Panc1 (cell line): Measurements from ENCODE around the gene C14orf93. TPM values are rescaled to one million over a fixed set of nuclear protein-coding genes. Genes with fewer than 3 reads are reported as not detected.
A peak's percentile ranks its signal among the peaks of the same experiment; 100 is the strongest.

ENCODE experiments used
- ATAC-seq: fragments of 200-7000 bp; cut with Tn5 transposase; 2 replicates; pipeline ENCODE4 v1.9.1; 2020; ENCODE audit warnings: mild to moderate bottlenecking, moderate library complexity
- BruUV-seq: library from RNA; stranded (reverse); fragments of 400-500 nt; replicated peaks from 2 replicates; lab custom pipeline; 2021; lab: Mats Ljungman, UMichigan
- CTCF ChIA-PET: fragments of 300-600 bp; sonication (Branson Sonifier 250); formaldehyde crosslinking; loops from one replicate; lab custom pipeline; 2022; ENCODE audit warnings: antibody characterized with exemption; lab: Charles Lee
- POLR2A ChIA-PET: fragments of 300-600 bp; sonication (Branson Sonifier 250); formaldehyde crosslinking; loops from one replicate; lab custom pipeline; 2022; ENCODE audit warnings: antibody characterized with exemption; lab: Charles Lee
- DNase-seq: peaks from one replicate; pipeline ENCODE4 v3.0.0-alpha.2; 2010; ENCODE audit warnings: low read depth, low spot score
- H3K27ac ChIP-seq: 2 replicates; pipeline ENCODE4 v1.5.1; 2011; ENCODE audit warnings: mild to moderate bottlenecking, low read length, inconsistent platforms
- H3K27me3 ChIP-seq: fragments of 200-500 bp; sonication (Bioruptor generic); 2 replicates; pipeline ENCODE4 v1.6.0; 2014; ENCODE audit warnings: low read length, inconsistent platforms; ENCODE audit not compliant: control insufficient read depth, insufficient read depth
- H3K36me3 ChIP-seq: fragments of 200-500 bp; sonication (Bioruptor generic); 2 replicates; pipeline ENCODE4 v1.5.1; 2014; ENCODE audit warnings: inconsistent platforms, mild to moderate bottlenecking, low read length, moderate library complexity; ENCODE audit not compliant: control insufficient read depth, insufficient read depth
- H3K4me1 ChIP-seq: 2 replicates; pipeline ENCODE4 v1.5.1; 2011; ENCODE audit warnings: inconsistent platforms, mild to moderate bottlenecking, low read length, moderate library complexity; ENCODE audit not compliant: control insufficient read depth, insufficient read depth
- H3K4me3 ChIP-seq, 2 experiments: 2 replicates each; pipeline ENCODE4 v1.5.1; 2011 to 2012; ENCODE audit warnings: low read depth in 2 of 2, low read length in 2 of 2, mild to moderate bottlenecking in 2 of 2, inconsistent platforms in 1 of 2, moderate library complexity in 1 of 2
- H3K9me3 ChIP-seq: fragments of 200-500 bp; sonication (Bioruptor generic); 2 replicates; pipeline ENCODE4 v1.5.1; 2014; ENCODE audit warnings: low read depth, mild to moderate bottlenecking, inconsistent platforms, low read length, moderate library complexity; ENCODE audit not compliant: control insufficient read depth, insufficient read depth
- POLR2AphosphoS5 ChIP-seq: IDR thresholded peaks from 2 replicates; pipeline ENCODE4 v1.6.1; 2012; ENCODE audit warnings: mild to moderate bottlenecking, low read depth, low read length, moderate library complexity
- REST ChIP-seq, 2 experiments: IDR thresholded peaks; 2 replicates each; pipeline ENCODE4 v1.6.1; 2011 to 2012; ENCODE audit warnings: low read depth in 2 of 2, control low read depth in 1 of 2, low read length in 1 of 2, mild to moderate bottlenecking in 1 of 2, moderate library complexity in 1 of 2; ENCODE audit not compliant: insufficient read depth in 1 of 2
- SIN3A ChIP-seq: IDR thresholded peaks from 2 replicates; pipeline ENCODE4 v1.6.1; 2012; ENCODE audit warnings: low read depth, mild to moderate bottlenecking, low read length, moderate library complexity, borderline replicate concordance; ENCODE audit not compliant: insufficient read depth
- TCF7L2 ChIP-seq: IDR thresholded peaks from 2 replicates; pipeline ENCODE4 v1.6.1; 2011; ENCODE audit warnings: mild to moderate bottlenecking, low read depth, low read length, inconsistent platforms
- in situ Hi-C: cut with HindIII; loops from 2 replicates; pipeline ENCODE4 v1.10.0; 2016; ENCODE audit warnings: low sequenced_read_pairs, low pct_unique_long_range_greater_than_20kb
- intact Hi-C: fragments of 100-400 bp; cut with micrococcal nuclease; formaldehyde crosslinking; loops from one replicate; pipeline ENCODE4 v1.10.0; 2022; ENCODE audit not compliant: unreplicated experiment
- total RNA-seq: library from RNA; stranded (reverse); gene quantifications from one replicate; pipeline ENCODE4 v1.2.1, GENCODE V29; 2021; ENCODE audit not compliant: unreplicated experiment
- TF ChIP-seq, protein P1 (sequence below): fragments of 450-650 bp; IDR thresholded peaks from 2 replicates; pipeline ENCODE4 v1.5.1; 2017; ENCODE audit warnings: mild to moderate bottlenecking

Gene C14orf93
- total RNA-seq, 1 experiment from 2014 or later, result 5.6 TPM

- H3K27me3 ChIP-seq, result no peaks in the 10 kb centered on the region
- H3K4me3 ChIP-seq, result no peak overlapping the region
- no peak overlapping the region for H3K27ac ChIP-seq
- ChIA-PET POLR2A (interaction anchor here (0.7 to 0.9 kb wide), 2 partner anchors 13 to 20 kb away, joined by 3 read pairs; no protein-coding TSS in a partner anchor), CTCF (interaction anchor here (0.6 to 2.2 kb wide), 5 partner anchors 10 to 108 kb away, joined by 3 to 12 read pairs (median 5); partner anchors contain the start of genes ACIN1 and C14orf119)
- H3K9me3 ChIP-seq, result no peaks in the 10 kb centered on the region
- ATAC-seq (no peak), DNase-seq (no peak)
- BruUV-seq, result no TSS peak
- H3K36me3 ChIP-seq, result no peaks in the 10 kb centered on the region
- no peaks in the 10 kb centered on the region for H3K4me1 ChIP-seq
- in situ Hi-C loops (no loop called here), intact Hi-C loops (no loop called here)
- TF ChIP-seq TCF7L2 (no peak), SIN3A (no peak), REST (IDR thresholded peaks at IDR 0.05; ENCODE audit: insufficient read depth in 1 of 2, low read depth in 2 of 2, low read length in 1 of 2) (no peak), POLR2AphosphoS5 (no peak)
- TF ChIP-seq, protein P1, sequence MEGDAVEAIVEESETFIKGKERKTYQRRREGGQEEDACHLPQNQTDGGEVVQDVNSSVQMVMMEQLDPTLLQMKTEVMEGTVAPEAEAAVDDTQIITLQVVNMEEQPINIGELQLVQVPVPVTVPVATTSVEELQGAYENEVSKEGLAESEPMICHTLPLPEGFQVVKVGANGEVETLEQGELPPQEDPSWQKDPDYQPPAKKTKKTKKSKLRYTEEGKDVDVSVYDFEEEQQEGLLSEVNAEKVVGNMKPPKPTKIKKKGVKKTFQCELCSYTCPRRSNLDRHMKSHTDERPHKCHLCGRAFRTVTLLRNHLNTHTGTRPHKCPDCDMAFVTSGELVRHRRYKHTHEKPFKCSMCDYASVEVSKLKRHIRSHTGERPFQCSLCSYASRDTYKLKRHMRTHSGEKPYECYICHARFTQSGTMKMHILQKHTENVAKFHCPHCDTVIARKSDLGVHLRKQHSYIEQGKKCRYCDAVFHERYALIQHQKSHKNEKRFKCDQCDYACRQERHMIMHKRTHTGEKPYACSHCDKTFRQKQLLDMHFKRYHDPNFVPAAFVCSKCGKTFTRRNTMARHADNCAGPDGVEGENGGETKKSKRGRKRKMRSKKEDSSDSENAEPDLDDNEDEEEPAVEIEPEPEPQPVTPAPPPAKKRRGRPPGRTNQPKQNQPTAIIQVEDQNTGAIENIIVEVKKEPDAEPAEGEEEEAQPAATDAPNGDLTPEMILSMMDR, result no peak
Measured at GRCh38 chr14:22987291-22987690, 22.7 kb downstream of the C14orf93 start.

DNA sequence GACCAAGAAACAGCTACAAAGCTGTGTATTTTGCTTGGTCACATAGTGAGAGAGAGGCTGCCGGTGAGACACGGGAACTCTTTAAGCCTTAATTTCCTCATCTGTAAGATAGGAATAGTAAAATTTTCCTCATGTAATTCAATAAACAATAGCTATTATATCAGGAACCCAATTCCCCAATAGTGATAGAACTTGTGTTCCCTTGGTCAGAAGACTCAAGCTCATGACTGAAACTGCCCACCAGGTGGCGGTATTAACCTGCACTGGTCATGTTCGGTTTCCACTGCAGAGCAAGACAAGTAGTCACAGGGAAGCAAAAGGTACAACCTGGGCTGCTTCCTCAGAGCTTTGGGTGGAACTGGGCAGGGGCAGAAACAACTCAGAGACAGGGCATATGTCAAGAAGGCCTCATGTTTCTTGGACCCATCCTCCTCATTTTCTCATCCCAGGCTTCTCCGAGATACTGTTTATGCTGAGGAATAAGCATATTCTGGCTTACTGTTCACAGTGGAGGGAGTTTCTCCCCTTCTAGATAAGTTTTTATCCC, 23.4 kb downstream of the C14orf93 start:
- in situ Hi-C loops, result no loop called here
- intact Hi-C loops, result loop anchor here (1.0 kb wide), 1 partner anchor 72 kb away; no protein-coding TSS in a partner anchor
- POLR2A ChIA-PET, result interaction anchor here (0.5 to 0.9 kb wide), 3 partner anchors 16 to 33 kb away, joined by 3 to 5 read pairs (median 3); no protein-coding TSS in a partner anchor
- Histone ChIP-seq H3K9me3 (no peaks in the 10 kb centered on the region), H3K27ac (no peak overlapping the region), H3K27me3 (no peaks in the 10 kb centered on the region), H3K36me3 (no peaks in the 10 kb centered on the region), H3K4me1 (no peaks in the 10 kb centered on the region), H3K4me3 (no peak overlapping the region)
- CTCF ChIA-PET, result interaction anchor here (0.5 to 2.2 kb wide), 16 partner anchors 8 to 118 kb away, joined by 3 to 21 read pairs (median 5); partner anchors contain the start of genes ACIN1, C14orf119 and CIROP
- DNase-seq (peak; percentile 74), ATAC-seq (peak; percentile 58)
- no TSS peak for BruUV-seq
- TF ChIP-seq, protein P1, result peak; percentile 87
- no peak for TF ChIP-seq REST (IDR thresholded peaks at IDR 0.05; ENCODE audit: insufficient read depth in 1 of 2, low read depth in 2 of 2, low read length in 1 of 2)
